ENCODE results near the gene LRRC58. TPM values are rescaled to one million over a fixed set of nuclear protein-coding genes. Genes with fewer than 3 reads are reported as not detected.

Gene LRRC58
- total RNA-seq, 2 donors from 2014 or later = 26.0 to 34.9 TPM

DNA sequence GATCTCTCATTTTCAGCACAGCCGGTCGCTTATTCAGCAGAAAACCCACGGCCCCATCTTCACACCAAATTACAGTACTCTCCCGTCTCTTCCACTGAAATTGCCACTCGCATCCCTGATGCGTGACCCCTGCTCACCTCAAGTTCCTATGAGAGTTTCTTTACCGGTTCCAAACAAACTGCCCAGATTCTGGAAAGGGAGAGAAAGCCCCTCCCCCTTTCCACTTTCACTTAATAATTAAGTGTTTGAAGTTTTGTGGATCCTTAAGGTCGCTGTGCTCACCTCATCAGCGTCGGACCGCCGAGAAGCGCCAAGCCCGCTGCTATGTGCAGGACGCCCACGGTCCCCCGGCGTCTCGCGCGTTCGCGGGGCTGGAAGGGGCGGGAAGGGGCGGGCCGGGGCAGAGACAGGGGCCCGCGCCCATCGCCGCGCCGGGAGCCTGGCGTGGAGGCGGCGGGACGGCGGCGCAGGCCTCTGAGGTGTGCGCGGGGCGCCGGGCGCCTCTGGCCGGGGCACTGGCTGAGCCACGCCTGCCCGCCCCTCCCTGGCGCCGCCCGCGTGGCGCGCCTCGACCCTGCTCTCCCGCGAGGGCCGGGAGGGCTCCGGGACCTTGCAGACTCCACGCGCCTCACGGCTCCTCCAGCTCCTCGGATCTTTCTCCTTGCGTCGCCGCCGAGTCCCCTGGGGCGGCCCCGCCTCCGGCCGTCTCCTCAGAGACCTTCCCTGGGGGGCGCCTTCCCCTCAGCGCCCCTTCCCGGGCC, 64.2 kb downstream of the LRRC58 start, which contains the start of gene GPR156:
Gene GPR156 (minus strand): TSS at position 476 of the 761 bp plus-strand sequence. CDS start 41,124 bp downstream, outside the sequence.
- no peak for DNase-seq (ENCODE audit: low spot score)
- Histone ChIP-seq H3K4me1 (replicated peaks) (no peaks in the 10 kb centered on the region), H3K27ac (no peak within 1 kb of the TSS), H3K27me3 (replicated peaks; ENCODE audit: insufficient read depth) (no peaks in the 10 kb centered on the region), H3K4me3 (peak within 1 kb of the TSS; percentile 42 to 44), H3K36me3 (no peaks in the 10 kb centered on the region), H3K9me3 (no peaks in the 10 kb centered on the region)
- intact Hi-C loops (cut with DNase I) = no loop called here
- no peak for TF ChIP-seq POLR2AphosphoS5 (IDR thresholded peaks at IDR 0.05)
- TF ChIP-seq, protein P1, sequence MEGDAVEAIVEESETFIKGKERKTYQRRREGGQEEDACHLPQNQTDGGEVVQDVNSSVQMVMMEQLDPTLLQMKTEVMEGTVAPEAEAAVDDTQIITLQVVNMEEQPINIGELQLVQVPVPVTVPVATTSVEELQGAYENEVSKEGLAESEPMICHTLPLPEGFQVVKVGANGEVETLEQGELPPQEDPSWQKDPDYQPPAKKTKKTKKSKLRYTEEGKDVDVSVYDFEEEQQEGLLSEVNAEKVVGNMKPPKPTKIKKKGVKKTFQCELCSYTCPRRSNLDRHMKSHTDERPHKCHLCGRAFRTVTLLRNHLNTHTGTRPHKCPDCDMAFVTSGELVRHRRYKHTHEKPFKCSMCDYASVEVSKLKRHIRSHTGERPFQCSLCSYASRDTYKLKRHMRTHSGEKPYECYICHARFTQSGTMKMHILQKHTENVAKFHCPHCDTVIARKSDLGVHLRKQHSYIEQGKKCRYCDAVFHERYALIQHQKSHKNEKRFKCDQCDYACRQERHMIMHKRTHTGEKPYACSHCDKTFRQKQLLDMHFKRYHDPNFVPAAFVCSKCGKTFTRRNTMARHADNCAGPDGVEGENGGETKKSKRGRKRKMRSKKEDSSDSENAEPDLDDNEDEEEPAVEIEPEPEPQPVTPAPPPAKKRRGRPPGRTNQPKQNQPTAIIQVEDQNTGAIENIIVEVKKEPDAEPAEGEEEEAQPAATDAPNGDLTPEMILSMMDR (IDR thresholded peaks at IDR 0.05) = no peak
- no peak for TF ChIP-seq POLR2A (IDR thresholded peaks at IDR 0.05)
- 4% methylated on average over 59 of the region's 72 CpGs for WGBS

DNA sequence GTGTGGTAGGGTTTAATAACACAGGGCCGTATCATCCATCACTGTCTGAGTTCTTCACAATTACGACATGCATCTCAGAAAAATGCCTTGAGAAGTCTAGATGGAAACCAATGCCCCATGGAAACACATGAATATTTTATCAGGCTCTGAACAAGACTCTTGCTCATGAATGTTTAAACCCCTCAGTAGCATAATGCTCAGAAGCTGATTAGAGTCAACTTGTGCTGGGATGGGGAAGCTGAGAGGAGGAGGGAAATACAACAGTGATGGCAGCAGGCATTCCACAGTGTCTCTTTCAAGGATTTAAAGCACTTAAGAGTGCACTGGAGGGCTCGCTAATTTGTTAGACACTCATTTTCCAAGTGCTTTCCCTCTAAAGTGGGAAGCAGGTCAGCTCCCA, 67.9 kb downstream of the LRRC58 start:
- intact Hi-C loops (cut with DNase I) = no loop called here
- Histone ChIP-seq H3K27me3 (replicated peaks; ENCODE audit: insufficient read depth) (no peaks in the 10 kb centered on the region), H3K4me3 (no peak overlapping the region), H3K4me1 (replicated peaks) (no peaks in the 10 kb centered on the region), H3K27ac (no peak overlapping the region), H3K36me3 (no peaks in the 10 kb centered on the region), H3K9me3 (no peaks in the 10 kb centered on the region)
- TF ChIP-seq, protein P1 (IDR thresholded peaks at IDR 0.05) = no peak
- no peak for TF ChIP-seq POLR2AphosphoS5 (IDR thresholded peaks at IDR 0.05)
- TF ChIP-seq POLR2A (IDR thresholded peaks at IDR 0.05) = no peak
- 97% methylated on average over 3 of the region's 3 CpGs for WGBS
- DNase-seq (ENCODE audit: low spot score) = no peak

DNA sequence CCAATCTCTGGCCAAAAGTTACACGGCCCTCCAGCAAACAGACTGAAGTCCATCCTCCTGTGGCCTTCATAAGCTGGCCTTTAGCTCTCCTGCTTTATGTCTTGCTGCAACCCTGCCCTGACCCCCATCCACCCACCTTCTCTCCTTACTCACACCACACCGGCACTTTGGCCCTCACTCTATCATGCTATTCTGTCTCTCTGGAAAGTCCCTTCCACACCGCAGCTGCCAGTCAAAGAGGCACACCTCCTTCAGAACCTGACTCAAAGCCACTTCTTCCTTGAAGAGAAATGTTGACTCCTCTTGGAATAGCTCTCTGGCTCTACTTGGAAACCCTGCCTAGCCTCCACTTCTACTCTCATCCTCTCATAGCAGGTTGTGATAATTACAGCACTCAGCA, 68.6 kb downstream of the LRRC58 start:
- no peak for DNase-seq (ENCODE audit: low spot score)
- H3K27ac ChIP-seq = no peak overlapping the region
- TF ChIP-seq POLR2AphosphoS5 (IDR thresholded peaks at IDR 0.05) = no peak
- TF ChIP-seq, protein P1 (IDR thresholded peaks at IDR 0.05) = no peak
- TF ChIP-seq POLR2A (IDR thresholded peaks at IDR 0.05) = no peak
- WGBS = 82% methylated on average over 3 of the region's 3 CpGs
- H3K36me3 ChIP-seq = no peaks in the 10 kb centered on the region
- H3K4me3 ChIP-seq = no peak overlapping the region
- intact Hi-C loops (cut with DNase I) = no loop called here
- no peaks in the 10 kb centered on the region for H3K4me1 ChIP-seq (replicated peaks)
- H3K9me3 ChIP-seq = no peaks in the 10 kb centered on the region
- H3K27me3 ChIP-seq (replicated peaks; ENCODE audit: insufficient read depth) = no peaks in the 10 kb centered on the region

DNA sequence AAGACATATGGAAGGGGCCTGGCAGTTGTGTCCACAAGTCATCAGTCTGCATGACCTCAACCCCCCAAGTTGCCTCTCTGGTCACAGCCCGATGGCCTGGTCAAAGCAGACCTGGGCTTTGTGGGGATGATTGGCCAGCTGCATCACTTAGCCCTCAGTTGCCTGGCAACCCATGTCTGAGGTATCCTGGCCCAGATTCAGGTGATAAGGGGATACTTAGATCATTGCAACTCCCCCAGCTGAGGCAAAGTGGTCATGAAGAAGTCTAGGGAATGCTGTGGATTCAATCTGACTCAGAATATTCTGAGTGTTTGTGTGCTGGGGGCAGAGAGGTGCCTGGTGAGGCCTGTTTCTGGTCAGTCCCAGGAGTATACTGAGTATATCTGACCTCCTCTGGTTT, 69.1 kb downstream of the LRRC58 start:
- no peak overlapping the region for H3K27ac ChIP-seq
- no peaks in the 10 kb centered on the region for H3K27me3 ChIP-seq (replicated peaks; ENCODE audit: insufficient read depth)

More for the DNA sequence above, 69.1 kb downstream of the LRRC58 start:
- Histone ChIP-seq H3K4me1 (replicated peaks) (no peaks in the 10 kb centered on the region), H3K9me3 (no peaks in the 10 kb centered on the region), H3K36me3 (no peaks in the 10 kb centered on the region), H3K4me3 (no peak overlapping the region)
- TF ChIP-seq, protein P1 (IDR thresholded peaks at IDR 0.05) = no peak
- WGBS = 79% methylated on average over 1 of the region's 1 CpG
- DNase-seq (ENCODE audit: low spot score) = no peak
- intact Hi-C loops (cut with DNase I) = no loop called here
